NCI-H146 (cell line): Measurements from ENCODE around the gene QRICH1.

Source experiments
- DNase-seq: peaks from one replicate; lab custom pipeline; 2025; lab: John Stamatoyannopoulos, UW

The QRICH1 gene

DNA sequence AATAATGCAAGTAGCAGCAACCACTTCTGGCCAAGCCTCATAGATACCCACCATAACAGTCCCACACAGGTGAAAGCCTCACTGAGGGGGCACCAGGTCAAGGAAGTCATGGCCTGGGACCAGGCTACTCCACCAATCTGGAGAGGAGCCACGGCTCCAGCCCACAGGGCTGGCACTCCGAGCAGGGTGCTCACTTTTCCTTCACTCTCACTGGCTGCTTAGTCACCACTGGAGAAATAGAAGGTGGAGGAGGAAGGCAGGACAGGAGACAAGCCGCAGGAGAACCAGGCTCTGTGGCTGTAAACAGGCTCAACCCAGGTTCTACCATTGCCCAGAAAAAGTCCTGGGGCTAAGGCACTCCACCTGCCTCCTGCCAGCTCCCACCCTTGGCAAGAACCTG, 25.6 kb upstream of the QRICH1 start:
- no peak for DNase-seq

GRCh38 chr3:49119036-49119435, 25.2 kb upstream of the QRICH1 start:
- no peak for DNase-seq

GRCh38 chr3:49112262-49112661, 18.4 kb upstream of the QRICH1 start:
- no peak for DNase-seq

DNA sequence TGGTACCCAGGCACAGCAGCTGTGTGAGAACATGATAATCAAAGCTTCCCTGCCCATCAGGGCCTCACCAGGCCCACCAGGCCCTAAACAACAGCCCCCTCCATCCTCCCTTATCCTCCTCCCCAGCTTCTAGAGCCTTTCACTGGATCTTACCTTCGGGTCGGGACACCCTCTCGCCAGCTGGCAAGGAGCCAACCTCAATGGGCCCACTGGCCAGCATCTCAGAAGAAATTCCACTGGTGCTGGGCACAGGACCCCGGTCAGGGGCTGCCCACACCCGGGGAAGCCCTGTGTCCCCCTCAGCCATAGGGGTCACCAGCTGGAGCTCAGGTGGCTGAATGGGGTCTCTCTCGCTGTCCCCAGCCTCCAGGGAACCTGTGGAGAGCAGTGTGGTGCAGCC, 17.5 kb upstream of the QRICH1 start:
- DNase-seq: no peak

- DNase-seq: no peak
These were observed 16.9 kb upstream of the QRICH1 start for GRCh38 chr3:49110780-49111179.

- no peak for DNase-seq
These were observed 14.5 kb upstream of the QRICH1 start for GRCh38 chr3:49108346-49108745.

DNA sequence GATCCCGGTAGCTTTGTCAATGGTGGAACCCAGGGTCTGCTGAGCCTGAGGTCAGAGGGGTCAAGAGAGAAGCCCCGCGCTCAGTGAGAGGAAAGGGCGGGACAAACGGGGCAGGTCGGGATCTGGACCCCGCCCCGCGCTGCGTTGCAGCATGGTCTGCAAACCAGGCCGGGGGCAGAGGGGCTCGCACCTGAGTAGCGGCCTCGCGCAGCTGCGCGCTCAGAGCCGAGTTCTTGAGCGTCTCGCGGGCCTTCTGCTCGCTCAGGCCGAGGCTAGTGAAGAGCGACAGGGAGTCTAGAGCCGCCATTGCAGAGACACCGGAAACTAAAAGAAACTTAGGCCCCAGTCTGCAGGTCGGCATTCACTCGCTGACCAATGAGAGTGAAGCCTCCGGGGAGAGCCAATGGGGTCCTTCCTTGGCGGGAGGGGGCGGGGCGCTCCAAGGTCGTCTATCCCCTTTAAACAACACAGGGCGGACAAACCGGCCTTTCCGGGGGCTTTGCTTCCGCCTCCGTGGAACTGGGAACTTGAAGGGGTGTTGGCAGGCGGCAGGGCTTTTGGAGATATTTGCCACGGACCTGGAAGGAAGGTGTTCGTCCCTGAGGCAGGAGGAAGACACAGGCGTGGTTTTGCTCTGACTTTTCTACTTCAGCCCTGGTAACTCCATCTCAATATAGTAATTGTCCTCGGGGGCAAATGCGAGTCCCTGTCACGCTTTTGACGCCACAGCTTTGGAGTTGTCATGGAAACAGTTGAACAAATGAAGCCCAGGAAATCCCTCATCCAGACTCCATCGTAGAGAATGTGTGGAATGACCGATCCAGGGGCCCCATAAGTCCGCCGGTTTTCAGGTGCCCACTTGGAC, 10.8 kb upstream of the QRICH1 start, which contains the start of gene QARS1:
Gene QARS1 (minus strand): TSS at position 331 of the 865 bp plus-strand sequence. CDS start 24 bp downstream, at position 307.
- DNase-seq: peak; percentile 88

- DNase-seq: no peak
These were observed 10.2 kb upstream of the QRICH1 start for GRCh38 chr3:49104052-49104426.

- DNase-seq: no peak
These were observed 6.3 kb upstream of the QRICH1 start for GRCh38 chr3:49100046-49100615.

DNA sequence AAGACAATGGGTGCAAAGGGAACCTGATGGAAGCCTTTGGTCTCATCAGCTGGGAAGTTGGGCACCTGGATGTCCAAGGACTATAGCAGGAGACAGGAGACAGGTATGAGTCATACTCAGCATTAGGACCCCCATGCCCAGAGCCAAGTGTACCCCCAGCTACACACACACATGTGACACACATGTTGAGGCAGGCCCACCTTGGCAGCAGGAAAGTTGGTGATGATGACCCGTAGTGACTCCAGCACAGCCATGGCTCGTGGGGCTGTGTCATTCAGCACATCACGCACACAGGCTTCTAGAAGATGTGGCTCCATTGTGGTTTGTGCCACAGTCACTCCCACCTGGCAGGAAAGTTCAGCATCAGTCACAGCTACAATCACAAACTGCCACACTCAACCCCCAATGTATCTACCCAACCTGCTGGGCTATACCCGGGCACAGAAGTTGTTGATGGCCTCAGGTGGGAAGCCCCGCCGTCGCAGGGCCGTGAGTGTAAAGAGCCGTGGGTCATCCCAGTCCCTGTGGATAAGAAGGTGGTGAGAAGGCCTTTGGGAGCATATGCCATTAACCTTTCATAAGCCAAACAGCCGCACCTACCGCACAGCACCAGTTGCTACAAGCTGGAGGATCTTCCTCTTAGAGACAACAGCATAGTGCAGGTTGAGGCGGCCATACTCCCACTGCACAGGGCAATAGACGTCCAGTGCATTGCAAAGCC, 5.2 kb upstream of the QRICH1 start:
- no peak for DNase-seq

GRCh38 chr3:49098429-49098828, 4.6 kb upstream of the QRICH1 start:
- no peak for DNase-seq

DNA sequence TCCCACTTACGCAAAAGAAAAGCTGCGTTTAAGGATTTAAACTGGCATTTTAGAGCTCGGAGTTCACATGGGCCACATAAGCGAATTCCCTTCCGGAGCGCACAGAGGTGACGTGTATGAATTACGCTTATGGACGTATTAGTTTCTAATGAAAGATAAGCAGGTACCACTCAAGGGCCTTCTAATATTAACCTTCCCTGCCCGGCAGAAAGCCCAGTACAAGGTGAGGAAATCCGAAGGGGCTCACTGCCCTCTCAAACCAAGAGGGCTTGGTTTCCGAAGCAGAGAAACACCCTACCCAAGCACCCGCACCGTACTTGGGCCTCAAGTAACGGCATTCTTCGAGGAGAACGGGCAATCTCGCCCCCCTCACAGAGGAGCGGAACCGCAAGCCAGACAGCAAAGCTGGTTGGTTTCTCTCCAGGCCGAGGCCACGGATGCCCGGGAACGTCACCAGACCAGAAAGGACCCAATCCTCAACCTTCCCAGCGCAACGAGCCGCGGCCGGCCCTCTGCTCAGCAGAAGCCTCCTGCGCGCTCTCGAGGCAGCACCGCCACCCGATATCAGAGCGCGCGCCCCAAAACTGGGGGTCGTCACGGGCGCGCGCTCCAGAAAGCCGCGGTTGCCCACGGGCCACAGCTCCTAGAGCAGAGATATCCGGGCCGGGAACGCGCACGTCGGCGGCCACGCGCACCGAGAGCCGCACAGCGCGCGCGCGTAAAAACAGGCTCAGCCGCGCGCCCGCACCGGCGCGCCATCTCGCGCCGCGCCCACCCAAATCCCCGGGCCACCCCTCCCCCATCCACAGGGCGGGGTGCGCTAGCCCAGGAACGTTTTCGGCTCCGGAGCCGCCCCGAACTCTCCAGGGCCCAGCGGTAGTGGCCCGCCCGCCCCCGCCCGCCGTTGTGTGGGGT, 676 bp downstream of the QRICH1 start:
- peak; percentile 56 for DNase-seq

GRCh38 chr3:49081429-49081828, 12.4 kb downstream of the QRICH1 start:
- peak; percentile 2 for DNase-seq

- DNase-seq: no peak
These were observed 14.6 kb downstream of the QRICH1 start for GRCh38 chr3:49079270-49079669.

DNA sequence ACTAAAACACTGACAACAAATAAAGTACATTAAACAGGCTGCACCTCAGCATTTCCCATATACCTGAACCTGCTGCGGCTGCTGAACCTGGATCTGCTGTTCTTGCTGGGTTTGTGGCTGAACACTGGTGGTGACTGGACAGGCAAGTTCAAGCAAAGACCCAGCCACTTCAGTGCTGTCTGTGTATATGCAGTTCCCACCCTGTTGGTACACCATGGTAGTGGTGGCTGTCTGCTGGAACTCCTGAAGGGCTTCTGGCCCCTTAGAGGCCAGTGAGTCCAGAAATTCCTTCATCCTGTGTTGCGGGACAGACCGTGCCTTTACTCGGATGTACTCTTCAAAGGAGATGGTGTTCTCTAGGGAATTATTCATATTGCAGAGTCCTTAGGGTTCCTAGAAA, 17.2 kb downstream of the QRICH1 start:
- DNase-seq: no peak

- no peak for DNase-seq
These were observed 17.8 kb downstream of the QRICH1 start for GRCh38 chr3:49076116-49076515.

DNA sequence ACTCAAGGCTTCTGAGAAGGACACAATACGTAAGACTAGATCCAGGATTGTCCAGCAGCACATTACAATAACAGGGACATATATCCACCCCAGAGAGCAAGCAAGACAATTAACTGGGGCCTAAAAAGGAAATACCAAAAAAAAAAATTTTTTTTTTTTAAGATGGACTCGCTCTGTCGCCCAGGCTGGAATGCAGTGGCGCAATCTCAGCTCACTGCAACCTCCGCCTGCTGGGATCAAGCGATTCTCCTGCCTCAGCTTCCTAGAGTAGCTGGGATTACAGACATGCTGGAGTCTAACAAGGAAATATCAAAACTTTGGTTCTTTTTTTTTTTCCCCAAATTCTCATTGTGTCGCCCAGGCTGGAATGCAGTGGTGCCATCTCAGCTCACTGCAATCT, 35.9 kb downstream of the QRICH1 start:
- no peak for DNase-seq

GRCh38 chr3:49057268-49057667, 36.6 kb downstream of the QRICH1 start:
- no peak for DNase-seq

DNA sequence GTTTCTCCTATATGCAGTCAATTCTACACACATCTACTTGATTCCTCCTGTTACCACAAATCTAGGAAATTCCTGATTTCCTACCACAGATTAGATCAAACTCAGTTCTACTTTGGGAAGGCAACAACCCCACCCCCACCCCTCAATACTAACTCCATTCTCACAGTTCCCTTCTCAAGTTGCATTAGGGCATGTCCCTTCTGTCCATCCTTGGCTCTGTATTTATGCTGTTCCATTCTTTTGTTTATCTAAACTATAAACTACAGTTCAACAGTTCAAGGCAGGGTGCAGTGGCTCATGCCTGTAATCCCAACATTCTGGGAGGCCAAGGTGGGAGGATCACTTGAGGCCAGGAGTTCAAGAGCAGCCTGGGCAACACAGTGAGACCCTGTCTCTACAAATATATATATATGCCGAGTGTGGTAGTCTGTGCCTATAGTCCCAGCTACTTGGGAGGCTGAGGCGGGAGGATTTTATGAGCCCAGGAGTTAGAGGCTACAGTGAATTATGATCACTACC, 39.5 kb downstream of the QRICH1 start:
- no peak for DNase-seq

DNA sequence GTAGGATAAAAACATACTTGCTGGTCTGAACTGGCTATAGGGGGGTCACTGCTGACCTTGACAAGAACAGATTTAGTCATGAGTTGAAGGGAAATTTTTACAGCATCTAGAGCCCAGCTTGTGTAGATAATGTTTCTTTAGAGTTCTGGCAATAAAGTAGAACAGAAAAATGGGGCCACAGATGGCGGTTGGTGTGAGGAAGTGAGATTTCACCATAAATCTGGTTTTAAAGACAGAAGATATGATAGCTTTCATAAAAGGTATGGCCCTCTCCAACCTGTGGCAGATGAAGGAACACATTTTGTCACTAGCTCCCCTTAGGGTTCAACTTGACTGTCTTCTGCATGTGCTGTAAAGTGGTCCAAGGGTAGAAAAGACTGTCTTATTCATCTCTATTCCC, 40.3 kb downstream of the QRICH1 start:
- DNase-seq: no peak

DNA sequence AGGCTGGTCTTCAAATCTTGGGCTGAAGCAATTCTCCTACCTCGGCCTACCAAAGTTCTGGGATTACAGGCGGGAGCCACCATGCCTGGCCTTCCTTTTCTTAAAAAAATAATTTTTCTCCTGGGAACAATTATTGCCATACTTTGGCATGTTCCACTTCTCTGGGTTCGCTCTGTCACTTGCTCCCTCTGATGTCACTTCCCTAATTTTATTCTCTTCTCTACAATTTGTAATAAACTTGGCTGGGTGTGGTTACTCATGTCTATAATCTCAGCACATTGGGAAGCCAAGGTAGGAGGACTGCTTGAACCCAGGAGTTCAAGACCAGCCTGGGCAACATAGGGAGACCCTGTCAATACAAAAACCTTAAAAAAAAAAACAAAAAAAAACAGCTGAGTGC, 58.6 kb downstream of the QRICH1 start:
- DNase-seq: no peak

GRCh38 chr3:49034650-49035049, 59.2 kb downstream of the QRICH1 start:
- DNase-seq: no peak
